A549 (cell line): ENCODE data around the gene RAB10. TPM values are rescaled to one million over a fixed set of nuclear protein-coding genes. Genes with fewer than 3 reads are reported as not detected.
"Not testable (repeated sequence)": the region's sequence is repeated elsewhere in the genome, so short reads cannot be mapped to it uniquely, and the experiment has no call there.

Experiments
- ATAC-seq, 2 experiments: fragments of 200-7000 bp in 1 of 2; fragments of >200 bp in 1 of 2; cut with Nextera tagmentation in 1 of 2; cut with Tn5 transposase in 1 of 2; 3 replicates each; pipeline versions ENCODE4 v1.8.0 to v1.9.1; 2018 to 2020; ENCODE audit warnings: mild to moderate bottlenecking in 1 of 2, moderate library complexity in 1 of 2
- CTCF ChIA-PET: fragments of 300-600 bp; sonication (Branson Sonifier 250); formaldehyde crosslinking; extraction: SDS; loops from one replicate; lab custom pipeline; 2021; ENCODE audit warnings: antibody characterized with exemption, inconsistent platforms; lab: Yijun Ruan, JAX
- POLR2A ChIA-PET: fragments of 350-600 bp; formaldehyde crosslinking; extraction: SDS; loops from one replicate; lab custom pipeline; 2021; ENCODE audit warnings: antibody characterized with exemption, inconsistent platforms; lab: Yijun Ruan, JAX
- DNase-seq, 2 experiments: peaks; one replicate each; pipeline versions ENCODE4 v3.0.0 to v3.0.0-alpha.2; 2011 to 2016; ENCODE audit warnings: low read depth in 1 of 2, low spot score in 1 of 2
- FAIRE-seq: peaks from 2 replicates; lab custom pipeline; 2011; peaks lifted over from hg19 to GRCh38; lab: Jason Lieb, UNC
- H3K27ac ChIP-seq, 2 experiments: fragments of >200 bp; sonication (Bioruptor Twin); formaldehyde crosslinking; 3 replicates each; pipeline ENCODE4 v1.5.1; 2016 to 2017
- H3K4me1 ChIP-seq: fragments of >200 bp; sonication (Bioruptor Twin); formaldehyde crosslinking; 3 replicates; pipeline ENCODE4 v1.6.1; 2016
- H3K4me2 ChIP-seq: fragments of >200 bp; sonication (Bioruptor Twin); formaldehyde crosslinking; 3 replicates; pipeline ENCODE4 v1.6.1; 2016
- H3K4me3 ChIP-seq: fragments of >200 bp; sonication (Bioruptor Twin); formaldehyde crosslinking; 3 replicates; pipeline ENCODE4 v1.5.1; 2016
- H3K9me3 ChIP-seq: fragments of >200 bp; sonication (Bioruptor Twin); formaldehyde crosslinking; 3 replicates; pipeline ENCODE4 v1.6.1; 2016
- BHLHE40 ChIP-seq: IDR thresholded peaks from 2 replicates; pipeline ENCODE4 v1.6.1; 2012; ENCODE audit warnings: low read depth, low read length, inconsistent platforms
- CHD4 ChIP-seq: fragments of 200-600 bp; sonication (generic); IDR thresholded peaks from 2 replicates; pipeline ENCODE4 v1.6.1; 2016; ENCODE audit warnings: antibody characterized with exemption, mild to moderate bottlenecking, borderline replicate concordance
- ESRRA ChIP-seq: fragments of 150-350 bp; IDR thresholded peaks from 2 replicates; pipeline ENCODE4 v1.6.1; 2014; ENCODE audit warnings: mild to moderate bottlenecking, low read length, borderline replicate concordance
- HDAC2 ChIP-seq: fragments of 200-600 bp; sonication (generic); IDR thresholded peaks from 2 replicates; pipeline ENCODE4 v1.6.1; 2016
- HEYL ChIP-seq: fragments of 250-450 bp; sonication (Bioruptor Pico); IDR thresholded peaks from 2 replicates; pipeline ENCODE4 v1.8.0; 2021; ENCODE audit warnings: mild to moderate bottlenecking, moderate library complexity
- HOXA7 ChIP-seq: fragments of 250-450 bp; sonication (Bioruptor Pico); IDR thresholded peaks from 2 replicates; pipeline ENCODE4 v1.5.0; 2020; ENCODE audit warnings: mild to moderate bottlenecking, moderate library complexity
- HOXB13 ChIP-seq: fragments of 250-450 bp; sonication (Bioruptor Pico); IDR thresholded peaks from 2 replicates; pipeline ENCODE4 v1.5.0; 2020; ENCODE audit warnings: low read depth, mild to moderate bottlenecking, moderate library complexity
- MAFK ChIP-seq: fragments of 450-650 bp; IDR thresholded peaks from 2 replicates; pipeline ENCODE4 v1.6.1; 2014; ENCODE audit not compliant: partially characterized antibody
- MAZ ChIP-seq: fragments of 150-350 bp; IDR thresholded peaks from 2 replicates; pipeline ENCODE4 v1.6.1; 2014; ENCODE audit warnings: antibody characterized with exemption, low read depth, low read length, borderline replicate concordance
- MYC ChIP-seq: IDR thresholded peaks from 2 replicates; pipeline ENCODE4 v1.6.1; 2012; ENCODE audit warnings: mild to moderate bottlenecking, inconsistent platforms, low read length, improper control_type of control experiment, borderline replicate concordance
- NR3C1 ChIP-seq: fragments of >200 bp; sonication (Bioruptor Twin); formaldehyde crosslinking; IDR thresholded peaks from 3 replicates; pipeline ENCODE4 v1.6.1; 2017
- POLR2AphosphoS2 ChIP-seq: conservative IDR thresholded peaks from 2 replicates; pipeline ENCODE4 v1.6.1; 2012; ENCODE audit warnings: low read length, improper control_type of control experiment, inconsistent platforms
- RCOR1 ChIP-seq: fragments of 150-350 bp; IDR thresholded peaks from 2 replicates; pipeline ENCODE4 v1.6.1; 2014; ENCODE audit warnings: antibody characterized with exemption, low read length, low read depth
- SREBF2 ChIP-seq: fragments of 450-650 bp; IDR thresholded peaks from 2 replicates; pipeline ENCODE4 v1.6.1; 2014; ENCODE audit warnings: mild to moderate bottlenecking, moderate library complexity
- TFCP2L1 ChIP-seq: fragments of 250-450 bp; sonication (Bioruptor Pico); IDR thresholded peaks from 2 replicates; pipeline ENCODE4 v1.5.0; 2021; ENCODE audit warnings: mild to moderate bottlenecking
- ZC3H11A ChIP-seq: fragments of 450-650 bp; IDR thresholded peaks from 2 replicates; pipeline ENCODE4 v1.6.1; 2014; ENCODE audit warnings: antibody characterized with exemption, mild to moderate bottlenecking
- ZFP36 ChIP-seq: fragments of 450-650 bp; IDR thresholded peaks from 2 replicates; pipeline ENCODE4 v1.6.1; 2014; ENCODE audit warnings: borderline replicate concordance; ENCODE audit not compliant: partially characterized antibody
- ZNF302 ChIP-seq: fragments of 250-450 bp; sonication (Bioruptor Pico); IDR thresholded peaks from 2 replicates; pipeline ENCODE4 v1.9.0; 2021; ENCODE audit warnings: inconsistent platforms, mild to moderate bottlenecking, moderate library complexity
- WGBS: methylation state at CpG from one replicate; pipeline ENCODE4 v1.1.6; 2017; ENCODE audit errors: missing lambda C conversion rate; 5-methylcytosine and 5-hydroxymethylcytosine counted together
- polyA plus RNA-seq, 4 experiments: library from polyadenylated mRNA; depleted of rRNA in 3 of 4; stranded (reverse); fragments of >200 nt; fragmentation: RNase III in 1 of 4; extraction: RNeasy Plus Mini Kit Qiagen cat#74134 plus additional on column Dnase treatment in 1 of 4; gene quantifications; 2 replicates in 3 of 4; 3 replicates in 1 of 4; pipeline ENCODE4 v1.2.3, GENCODE V29; 2011 to 2017
- TF ChIP-seq, protein P1 (sequence below): fragments of >200 bp; sonication (Bioruptor Twin); formaldehyde crosslinking; IDR thresholded peaks from 3 replicates; pipeline ENCODE4 v1.6.1; 2016

The RAB10 gene
- polyA plus RNA-seq, 2 of the 4 experiments (the other 2 are of a cell fraction): 272 to 692 TPM

DNA sequence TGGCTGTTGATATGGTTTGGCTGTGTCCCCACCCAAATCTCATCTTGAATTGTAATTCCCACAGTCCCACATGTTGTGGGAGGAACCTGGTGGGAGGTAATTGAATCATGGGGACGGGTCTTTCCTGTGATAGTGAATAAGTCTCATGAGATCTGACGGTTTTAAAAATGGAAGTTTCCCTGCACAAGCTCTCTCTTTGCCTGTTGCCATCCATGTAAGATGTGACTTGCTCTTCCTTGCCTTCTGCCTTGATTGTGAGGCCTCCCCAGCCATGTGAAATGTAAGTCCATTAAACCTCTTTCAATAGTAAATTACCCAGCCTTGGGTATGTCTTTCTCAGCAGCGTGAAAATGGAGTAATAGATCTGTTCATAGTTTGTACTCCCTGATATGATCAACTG, 47.0 kb downstream of the RAB10 start:
- POLR2A ChIA-PET: not testable (repeated sequence)

DNA sequence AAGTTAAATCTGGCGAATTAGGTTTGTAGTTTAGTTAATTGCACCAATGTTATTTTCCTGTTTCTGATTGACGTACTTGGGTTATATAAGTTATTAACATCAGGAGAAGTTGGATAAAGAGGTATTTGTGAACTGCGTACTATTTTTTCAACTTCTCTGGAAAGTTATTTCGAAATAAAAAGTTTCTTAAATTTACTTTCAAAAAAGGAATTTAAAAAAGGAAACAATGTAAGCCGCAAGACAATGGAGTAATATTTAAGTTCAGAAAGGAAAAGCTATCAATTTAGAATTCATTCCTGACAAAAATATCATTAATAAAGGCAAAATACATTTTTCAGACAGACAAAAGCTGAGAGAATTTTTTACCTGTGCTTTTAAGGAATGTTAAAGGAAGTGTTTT, 47.7 kb downstream of the RAB10 start:
- H3K4me2 ChIP-seq: no peak overlapping the region
- POLR2A ChIA-PET: no interaction called here
- CTCF ChIA-PET: interaction anchor here (0.7 to 1.3 kb wide), 2 partner anchors 9 to 76 kb away, joined by 3 to 4 read pairs; no protein-coding TSS in a partner anchor
- FAIRE-seq (peak; percentile 95), ATAC-seq (no peak), DNase-seq (no peak)
- 95% methylated on average over 5 of the region's 5 CpGs for WGBS
- peaks cover 32% of the 10 kb centered on the region for H3K9me3 ChIP-seq
- no peak overlapping the region for H3K27ac ChIP-seq
- TF ChIP-seq MAFK: no peak
- TF ChIP-seq RCOR1: no peak
- no peak for TF ChIP-seq HDAC2
- no peak for TF ChIP-seq BHLHE40
- TF ChIP-seq HEYL (CRISPR knock-in tag): no peak
- no peak for TF ChIP-seq ZNF302
- TF ChIP-seq HOXB13: no peak
- no peak for TF ChIP-seq SREBF2
- no peak for TF ChIP-seq CHD4
- TF ChIP-seq MYC: no peak
- no peak for TF ChIP-seq MAZ
- no peak for TF ChIP-seq ZC3H11A
- TF ChIP-seq TFCP2L1: no peak
- no peak for TF ChIP-seq ESRRA
- no peak overlapping the region for H3K4me3 ChIP-seq
- H3K4me1 ChIP-seq: peaks cover 51% of the 10 kb centered on the region

More for the DNA sequence above, 47.0 kb downstream of the RAB10 start:
- FAIRE-seq: peak; percentile 51
- DNase-seq, H3K4me3 ChIP-seq, H3K4me2 ChIP-seq, ATAC-seq: not testable (repeated sequence)
- TF ChIP-seq ZFP36: peak; percentile 47
- H3K4me1 ChIP-seq: peaks cover 51% of the 10 kb centered on the region
- CTCF ChIA-PET: interaction anchor here (1.3 kb wide), 1 partner anchor 8 kb away, joined by 4 read pairs; no protein-coding TSS in a partner anchor
- WGBS: 95% methylated on average over 3 of the region's 3 CpGs
- peaks cover 32% of the 10 kb centered on the region for H3K9me3 ChIP-seq
- peak overlapping the region; percentile 24 to 43; a peak in 3 of 6 replicates for H3K27ac ChIP-seq

DNA sequence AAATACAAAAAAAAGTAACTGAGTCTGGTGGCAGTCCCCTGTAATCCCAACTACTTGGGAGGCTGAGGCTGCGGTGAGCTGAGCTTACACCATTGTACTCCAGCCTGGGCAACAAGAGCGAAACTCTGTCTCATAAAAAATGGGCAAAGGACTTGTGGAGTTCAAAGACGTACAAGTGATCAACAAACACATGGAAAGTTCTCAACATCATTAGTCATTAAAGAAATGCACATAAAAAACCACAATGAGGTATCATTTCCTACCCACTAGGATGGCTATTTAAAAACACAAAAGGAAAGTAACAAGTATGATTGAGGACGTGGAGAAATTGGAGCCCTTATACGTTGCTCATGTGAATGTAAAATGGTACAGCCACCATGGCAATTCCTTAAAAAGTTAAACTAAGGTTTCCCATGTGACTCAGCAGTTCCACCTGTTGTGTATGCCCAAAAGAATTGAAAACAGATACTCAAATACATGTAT, 52.3 kb downstream of the RAB10 start:
- FAIRE-seq (peak; percentile 79), ATAC-seq (no peak), DNase-seq (no peak)
- H3K4me3 ChIP-seq: no peak overlapping the region
- peaks cover 53% of the 10 kb centered on the region for H3K4me1 ChIP-seq
- H3K4me2 ChIP-seq: no peak overlapping the region
- peak overlapping the region in 1 of 2 experiments; percentile 5; a peak in 2 of 6 replicates for H3K27ac ChIP-seq
- H3K9me3 ChIP-seq: peaks cover 25% of the 10 kb centered on the region
- CTCF ChIA-PET: interaction anchor here (0.6 to 6.2 kb wide), 12 partner anchors 12 to 383 kb away, joined by 3 to 71 read pairs (median 6); partner anchors contain the start of gene KIF3C
- POLR2A ChIA-PET: interaction anchor here (0.6 kb wide), 1 partner anchor 81 kb away, joined by 3 read pairs; no protein-coding TSS in a partner anchor
- 77% methylated on average over 5 of the region's 5 CpGs for WGBS
- TF ChIP-seq POLR2AphosphoS2 (no peak), MAFK (peak; percentile 5)
- TF ChIP-seq, all 56 proteins: peak for 1

DNA sequence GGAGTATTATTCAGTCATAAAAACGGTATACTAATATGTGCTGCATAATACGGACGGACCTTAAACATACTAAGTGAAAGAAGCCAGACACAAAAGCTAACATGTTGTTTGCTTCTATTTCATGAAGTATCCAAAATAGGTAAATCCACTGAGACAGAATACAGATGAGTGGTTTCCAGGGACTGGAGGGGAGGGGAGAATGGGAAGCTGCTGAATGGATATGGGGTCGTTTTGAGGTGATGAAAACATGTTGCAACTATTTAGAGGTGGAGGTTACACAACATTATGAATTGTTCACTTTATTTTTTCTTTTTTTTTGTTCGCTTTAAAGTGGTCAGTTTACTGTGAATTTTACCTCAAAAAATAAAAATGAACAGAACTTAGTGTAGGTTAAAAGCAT, 52.9 kb downstream of the RAB10 start:
- CTCF ChIA-PET: interaction anchor here (0.6 to 6.2 kb wide), 15 partner anchors 10 to 382 kb away, joined by 3 to 71 read pairs (median 6); partner anchors contain the start of genes KIF3C and RAB10
- no peak for FAIRE-seq
- TF ChIP-seq POLR2AphosphoS2 (0 out of 2 replicates have a peak, but pooled peaks have one; percentile 55), HOXA7 (no peak), MAFK (no peak), NR3C1 (no peak)
- TF ChIP-seq, protein P1, sequence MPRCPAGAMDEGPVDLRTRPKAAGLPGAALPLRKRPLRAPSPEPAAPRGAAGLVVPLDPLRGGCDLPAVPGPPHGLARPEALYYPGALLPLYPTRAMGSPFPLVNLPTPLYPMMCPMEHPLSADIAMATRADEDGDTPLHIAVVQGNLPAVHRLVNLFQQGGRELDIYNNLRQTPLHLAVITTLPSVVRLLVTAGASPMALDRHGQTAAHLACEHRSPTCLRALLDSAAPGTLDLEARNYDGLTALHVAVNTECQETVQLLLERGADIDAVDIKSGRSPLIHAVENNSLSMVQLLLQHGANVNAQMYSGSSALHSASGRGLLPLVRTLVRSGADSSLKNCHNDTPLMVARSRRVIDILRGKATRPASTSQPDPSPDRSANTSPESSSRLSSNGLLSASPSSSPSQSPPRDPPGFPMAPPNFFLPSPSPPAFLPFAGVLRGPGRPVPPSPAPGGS: no peak

More for the DNA sequence above, 52.9 kb downstream of the RAB10 start:
- peak overlapping the region in 1 of 2 experiments; percentile 14; a peak in 1 of 6 replicates for H3K27ac ChIP-seq
- ATAC-seq (no peak), DNase-seq (no peak)
- 72% methylated on average over 5 of the region's 5 CpGs for WGBS
- H3K4me1 ChIP-seq: peaks cover 54% of the 10 kb centered on the region
- POLR2A ChIA-PET: interaction anchor here (0.6 kb wide), 1 partner anchor 81 kb away, joined by 3 read pairs; no protein-coding TSS in a partner anchor
- H3K4me3 ChIP-seq: no peak overlapping the region
- H3K4me2 ChIP-seq: no peak overlapping the region
- H3K9me3 ChIP-seq: peaks cover 20% of the 10 kb centered on the region
